ENCODE measurements around the gene ARHGAP25. TPM values are rescaled to one million over a fixed set of nuclear protein-coding genes. Genes with fewer than 3 reads are reported as not detected.

Gene ARHGAP25
- polyA plus RNA-seq (ENCODE audit: insufficient read length in 3 of 3): 1 to 10 TPM; 5.1 to 7.0 (median 6.4) TPM
- long read RNA-seq, donor 1, partial matches to known transcripts: 0 of 1 reads
- long read RNA-seq, donor 1, other reads (novel, unspliced or antisense): 0 of 1 reads
- long read RNA-seq, donor 2, partial matches to known transcripts: 0 of 2 reads
- long read RNA-seq, donor 2, other reads (novel, unspliced or antisense): 0 of 2 reads
- long read RNA-seq, donor 3: 0 reads
- long read RNA-seq, donor 4, partial matches to known transcripts: 0 of 1 reads
- long read RNA-seq, donor 4, other reads (novel, unspliced or antisense): 0 of 1 reads
- long read RNA-seq, donor 5: 0 reads
- long read RNA-seq, donor 6, partial matches to known transcripts: 0 of 1 reads
- long read RNA-seq, donor 6, other reads (novel, unspliced or antisense): 0 of 1 reads
- long read RNA-seq, donor 7, partial matches to known transcripts: 0 of 1 reads
- long read RNA-seq, donor 7, other reads (novel, unspliced or antisense): 0 of 1 reads
- long read RNA-seq, donor 8, partial matches to known transcripts: 0 of 1 reads
- long read RNA-seq, donor 8, other reads (novel, unspliced or antisense): 0 of 1 reads
- long read RNA-seq, donor 9, partial matches to known transcripts: 0 of 1 reads
- long read RNA-seq, donor 9, other reads (novel, unspliced or antisense): 0 of 1 reads
- long read RNA-seq, donor 10: 0 reads
- long read RNA-seq, donor 11, partial matches to known transcripts: 0 of 1 reads
- long read RNA-seq, donor 11, other reads (novel, unspliced or antisense): 0 of 1 reads
- long read RNA-seq, donor 12, partial matches to known transcripts: 0 of 3 reads
- long read RNA-seq, donor 12, other reads (novel, unspliced or antisense): 0 of 3 reads
- long read RNA-seq, donor 13: 0 reads
- long read RNA-seq, donor 14: 0 reads
- long read RNA-seq, donor 15, partial matches to known transcripts: 0 of 2 reads
- long read RNA-seq, donor 15, other reads (novel, unspliced or antisense): 0 of 2 reads
- long read RNA-seq, donor 16, partial matches to known transcripts: 0 of 4 reads
- long read RNA-seq, donor 16, other reads (novel, unspliced or antisense): 0 of 4 reads

- DNase-seq: no peak
Measured at GRCh38 chr2:68734688-68735525, at the start of gene ARHGAP25. Gene ARHGAP25, plus strand, starts transcription at chr2:68734811. Its CDS starts 389 bp downstream, at chr2:68735200.

- no peak for DNase-seq
Measured at GRCh38 chr2:68686178-68686577, 48.4 kb upstream of the ARHGAP25 start.

- DNase-seq: no peak
Measured at GRCh38 chr2:68687018-68687417, 47.6 kb upstream of the ARHGAP25 start.

GRCh38 chr2:68689553-68690537 lies 44.8 kb upstream of the ARHGAP25 start:
- DNase-seq: no peak

- no peak for DNase-seq
Measured at GRCh38 chr2:68690851-68691250, 43.8 kb upstream of the ARHGAP25 start.

- no peak for DNase-seq
Measured at GRCh38 chr2:68692511-68692910, 42.1 kb upstream of the ARHGAP25 start.

GRCh38 chr2:68693951-68694350 lies 40.7 kb upstream of the ARHGAP25 start:
- DNase-seq: no peak

GRCh38 chr2:68695971-68696370 lies 38.6 kb upstream of the ARHGAP25 start:
- DNase-seq: no peak

GRCh38 chr2:68696554-68696953 lies 38.1 kb upstream of the ARHGAP25 start:
- DNase-seq: no peak

GRCh38 chr2:68698567-68699377 lies 35.8 kb upstream of the ARHGAP25 start:
- DNase-seq: no peak

- no peak for DNase-seq
Measured at GRCh38 chr2:68700560-68700959, 34.1 kb upstream of the ARHGAP25 start.

GRCh38 chr2:68706637-68707036 lies 28.0 kb upstream of the ARHGAP25 start:
- DNase-seq: no peak

- DNase-seq: no peak
Measured at GRCh38 chr2:68708629-68709028, 26.0 kb upstream of the ARHGAP25 start.

- peak; percentile 21 for DNase-seq
Measured at GRCh38 chr2:68709421-68709911, 25.1 kb upstream of the ARHGAP25 start.

GRCh38 chr2:68710336-68710735 lies 24.3 kb upstream of the ARHGAP25 start:
- no peak for DNase-seq

GRCh38 chr2:68710756-68711155 lies 23.9 kb upstream of the ARHGAP25 start:
- DNase-seq: no peak

- no peak for DNase-seq
Measured at GRCh38 chr2:68714866-68715265, 19.7 kb upstream of the ARHGAP25 start.

GRCh38 chr2:68715353-68716041 lies 19.1 kb upstream of the ARHGAP25 start:
- peak; percentile 42 for DNase-seq
